ENCODE results near the gene TIMMDC1.
A peak's percentile ranks its signal among the peaks of the same experiment; 100 is the strongest.
"Not testable (repeated sequence)": the region's sequence is repeated elsewhere in the genome, so short reads cannot be mapped to it uniquely, and the experiment has no call there.

TIMMDC1 gene

DNA sequence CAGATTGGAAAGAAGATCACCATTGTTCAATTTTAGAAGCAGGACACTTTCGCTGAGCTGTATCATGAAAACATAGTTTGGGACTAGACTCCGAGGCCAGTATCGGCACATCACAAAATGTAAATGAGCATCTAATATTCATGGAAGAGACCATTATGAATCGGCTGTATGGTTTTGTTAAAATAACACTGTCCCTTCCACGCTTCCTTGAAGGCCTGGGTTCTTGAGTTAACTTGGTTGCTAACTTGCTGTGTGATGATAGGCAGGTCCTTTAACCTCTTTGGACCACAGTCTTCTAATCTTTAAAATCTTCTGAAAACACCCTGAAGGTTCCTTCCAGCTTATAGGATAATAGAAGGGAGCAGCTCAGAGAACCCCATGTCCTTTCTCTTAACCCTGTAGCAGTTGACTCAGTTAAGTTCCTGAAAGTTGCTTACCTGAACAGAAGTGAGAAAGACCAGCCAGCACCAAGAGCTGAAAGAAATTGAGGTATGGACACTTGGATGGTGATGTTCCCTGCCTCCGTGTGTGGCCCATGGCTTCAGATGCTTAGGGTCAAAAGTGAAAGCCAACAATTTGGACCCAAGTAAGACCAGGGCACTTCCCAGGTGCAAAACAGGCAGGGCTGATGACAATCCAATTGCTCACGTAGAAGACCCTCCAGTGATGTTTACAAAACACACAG, 59.0 kb downstream of the TIMMDC1 start:
- DNase-seq (ENCODE audit: low read depth), result no peak

DNA sequence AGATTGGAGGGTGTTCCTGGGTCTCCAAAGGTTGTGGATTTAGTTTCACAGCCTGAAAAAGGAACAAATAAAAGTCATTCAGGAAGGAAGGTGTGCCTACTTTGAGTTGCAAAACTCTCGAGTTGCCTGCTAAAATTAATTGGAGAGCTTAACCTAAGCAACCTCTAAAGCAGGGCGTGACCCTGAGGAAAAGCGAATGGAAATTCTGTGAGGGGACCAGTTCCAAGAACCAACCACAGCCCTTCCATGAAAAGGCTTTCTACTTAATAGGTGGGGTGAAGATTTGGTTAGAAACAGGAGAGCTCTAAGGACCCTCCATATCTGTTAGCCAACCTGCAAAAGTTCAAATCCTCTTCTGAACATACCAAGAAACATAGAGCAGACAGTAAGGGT, 59.5 kb downstream of the TIMMDC1 start:
- no peak for DNase-seq (ENCODE audit: low read depth)

- DNase-seq (ENCODE audit: low read depth), result no peak
Measured at GRCh38 chr3:119558626-119559317, 60.4 kb downstream of the TIMMDC1 start.

- peak; percentile 26 for DNase-seq (ENCODE audit: low read depth)
Measured at GRCh38 chr3:119559441-119559963, 61.2 kb downstream of the TIMMDC1 start, which contains the start of gene CD80. CD80 (minus strand) TSS chr3:119559614; CDS start chr3:119557728, 1,886 bp downstream.

GRCh38 chr3:119560160-119560559, 61.8 kb downstream of the TIMMDC1 start:
- no peak for DNase-seq (ENCODE audit: low read depth)

- DNase-seq (ENCODE audit: low read depth), result peak; percentile 20
Measured at GRCh38 chr3:119562307-119562961, 64.1 kb downstream of the TIMMDC1 start.

- not testable (repeated sequence) for DNase-seq (ENCODE audit: low read depth)
Measured at GRCh38 chr3:119563334-119563733, 65.0 kb downstream of the TIMMDC1 start.

GRCh38 chr3:119569156-119569555, 70.8 kb downstream of the TIMMDC1 start:
- DNase-seq (ENCODE audit: low read depth), result no peak

GRCh38 chr3:119570229-119570628, 71.9 kb downstream of the TIMMDC1 start:
- DNase-seq (ENCODE audit: low read depth), result no peak

- no peak for DNase-seq (ENCODE audit: low read depth)
Measured at GRCh38 chr3:119571230-119571629, 72.9 kb downstream of the TIMMDC1 start.

GRCh38 chr3:119571688-119572087, 73.3 kb downstream of the TIMMDC1 start:
- no peak for DNase-seq (ENCODE audit: low read depth)

All from activated T-helper 9 cell treated with anti-CD3 and anti-CD28 coated beads, Interleukin-2, amount 50 U/mL, for 16 hours (primary cell).